Suprapubic skin (tissue), 4 donors: Measurements from ENCODE around the gene PINK1. TPM values are rescaled to one million over a fixed set of nuclear protein-coding genes. Genes with fewer than 3 reads are reported as not detected.

Experiments used
- DNase-seq, 2 donors: peaks; one replicate each; pipeline ENCODE4 v3.0.0-alpha.2; 2019; ENCODE audit warnings: low spot score in 2 of 2
- H3K27ac ChIP-seq: fragments of 200-600 bp; sonication (generic); one replicate; pipeline ENCODE4 v1.5.1; 2019
- H3K27me3 ChIP-seq: fragments of 200-600 bp; sonication (generic); one replicate; pipeline ENCODE4 v1.5.1; 2019
- H3K36me3 ChIP-seq: fragments of 200-600 bp; sonication (generic); one replicate; pipeline ENCODE4 v1.5.1; 2019
- H3K4me1 ChIP-seq: fragments of 200-600 bp; sonication (generic); one replicate; pipeline ENCODE4 v1.5.1; 2019
- H3K4me3 ChIP-seq: fragments of 200-600 bp; sonication (generic); one replicate; pipeline ENCODE4 v1.5.1; 2019; ENCODE audit warnings: mild to moderate bottlenecking
- H3K9me3 ChIP-seq: fragments of 200-600 bp; sonication (generic); one replicate; pipeline ENCODE4 v1.5.1; 2019
- EP300 ChIP-seq: sonication (generic); formaldehyde crosslinking; IDR thresholded peaks from one replicate; pipeline ENCODE4 v1.6.1; 2017; ENCODE audit warnings: antibody characterized with exemption
- POLR2A ChIP-seq, 2 donors: fragments of 450-650 bp; IDR thresholded peaks; one replicate each; pipeline ENCODE4 v1.6.1; 2017; ENCODE audit warnings: antibody characterized with exemption in 2 of 2, mild to moderate bottlenecking in 2 of 2, moderate library complexity in 2 of 2
- POLR2AphosphoS5 ChIP-seq, 3 donors: sonication (generic); formaldehyde crosslinking; IDR thresholded peaks; one replicate each; pipeline ENCODE4 v1.6.1; 2017; ENCODE audit warnings: antibody characterized with exemption in 3 of 3
- WGBS: methylation state at CpG from one replicate; pipeline ENCODE4 v1.1.5; 2018; 5-methylcytosine and 5-hydroxymethylcytosine counted together
- total RNA-seq, 4 donors: library from RNA; depleted of rRNA; stranded (reverse); fragments of >200 nt; gene quantifications; one replicate each; pipeline ENCODE4 v1.1.0, GENCODE V29; 2016
- TF ChIP-seq, protein P1 (sequence below), 2 donors: fragments of 200-600 bp in 1 of 2; fragments of 450-650 bp in 1 of 2; sonication (generic) in 1 of 2; IDR thresholded peaks; one replicate each; pipeline ENCODE4 v1.5.1; 2016 to 2019; ENCODE audit warnings: antibody characterized with exemption in 2 of 2, mild to moderate bottlenecking in 1 of 2, moderate library complexity in 1 of 2

Gene PINK1
- total RNA-seq, 4 donors from 2014 or later = 91.9 to 116 (median 98.0) TPM

- Histone ChIP-seq H3K36me3 (peaks cover 76% of the 10 kb centered on the region), H3K4me1 (peaks cover 2% of the 10 kb centered on the region), H3K9me3 (no peaks in the 10 kb centered on the region), H3K27ac (no peak overlapping the region), H3K4me3 (no peak overlapping the region), H3K27me3 (no peaks in the 10 kb centered on the region)
- TF ChIP-seq EP300 (no peak), POLR2A (IDR thresholded peaks at IDR 0.05) (no peak), POLR2AphosphoS5 (IDR thresholded peaks at IDR 0.05) (no peak)
- TF ChIP-seq, protein P1, sequence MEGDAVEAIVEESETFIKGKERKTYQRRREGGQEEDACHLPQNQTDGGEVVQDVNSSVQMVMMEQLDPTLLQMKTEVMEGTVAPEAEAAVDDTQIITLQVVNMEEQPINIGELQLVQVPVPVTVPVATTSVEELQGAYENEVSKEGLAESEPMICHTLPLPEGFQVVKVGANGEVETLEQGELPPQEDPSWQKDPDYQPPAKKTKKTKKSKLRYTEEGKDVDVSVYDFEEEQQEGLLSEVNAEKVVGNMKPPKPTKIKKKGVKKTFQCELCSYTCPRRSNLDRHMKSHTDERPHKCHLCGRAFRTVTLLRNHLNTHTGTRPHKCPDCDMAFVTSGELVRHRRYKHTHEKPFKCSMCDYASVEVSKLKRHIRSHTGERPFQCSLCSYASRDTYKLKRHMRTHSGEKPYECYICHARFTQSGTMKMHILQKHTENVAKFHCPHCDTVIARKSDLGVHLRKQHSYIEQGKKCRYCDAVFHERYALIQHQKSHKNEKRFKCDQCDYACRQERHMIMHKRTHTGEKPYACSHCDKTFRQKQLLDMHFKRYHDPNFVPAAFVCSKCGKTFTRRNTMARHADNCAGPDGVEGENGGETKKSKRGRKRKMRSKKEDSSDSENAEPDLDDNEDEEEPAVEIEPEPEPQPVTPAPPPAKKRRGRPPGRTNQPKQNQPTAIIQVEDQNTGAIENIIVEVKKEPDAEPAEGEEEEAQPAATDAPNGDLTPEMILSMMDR (IDR thresholded peaks at IDR 0.05) = peak; percentile 68 to 74
- no peak for DNase-seq
- WGBS = 31% methylated on average over 6 of the region's 6 CpGs
Observed at GRCh38 chr1:20640183-20640597, 6.9 kb downstream of the PINK1 start.

DNA sequence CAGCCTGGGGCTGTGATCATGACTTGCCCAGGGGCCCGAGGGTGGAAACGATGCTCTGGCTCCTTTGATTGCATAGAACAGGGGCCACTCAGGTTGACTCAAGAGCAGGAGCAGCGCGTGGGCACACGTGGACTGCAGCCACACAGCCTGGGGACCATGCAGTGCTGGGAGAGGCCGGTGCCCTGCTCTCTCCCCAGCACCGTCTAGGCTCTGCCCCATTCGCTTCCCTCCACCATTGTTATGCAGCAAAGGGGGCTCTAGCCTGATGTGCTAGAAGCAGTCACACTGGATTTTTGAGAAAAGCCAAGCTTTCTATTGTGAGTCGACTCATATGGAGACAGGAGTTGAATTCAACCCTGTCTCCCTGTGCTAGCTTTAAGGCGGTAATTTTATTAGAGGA, 8.7 kb downstream of the PINK1 start:
- 84% methylated on average over 10 of the region's 10 CpGs for WGBS
- DNase-seq = no peak
- Histone ChIP-seq H3K4me3 (no peak overlapping the region), H3K27me3 (no peaks in the 10 kb centered on the region), H3K36me3 (peaks cover 86% of the 10 kb centered on the region), H3K4me1 (no peaks in the 10 kb centered on the region), H3K9me3 (no peaks in the 10 kb centered on the region), H3K27ac (no peak overlapping the region)
- no peak for TF ChIP-seq POLR2AphosphoS5 (IDR thresholded peaks at IDR 0.05)
- TF ChIP-seq POLR2A (IDR thresholded peaks at IDR 0.05) = no peak
- TF ChIP-seq EP300 = no peak
- TF ChIP-seq, protein P1 (IDR thresholded peaks at IDR 0.05) = no peak

DNA sequence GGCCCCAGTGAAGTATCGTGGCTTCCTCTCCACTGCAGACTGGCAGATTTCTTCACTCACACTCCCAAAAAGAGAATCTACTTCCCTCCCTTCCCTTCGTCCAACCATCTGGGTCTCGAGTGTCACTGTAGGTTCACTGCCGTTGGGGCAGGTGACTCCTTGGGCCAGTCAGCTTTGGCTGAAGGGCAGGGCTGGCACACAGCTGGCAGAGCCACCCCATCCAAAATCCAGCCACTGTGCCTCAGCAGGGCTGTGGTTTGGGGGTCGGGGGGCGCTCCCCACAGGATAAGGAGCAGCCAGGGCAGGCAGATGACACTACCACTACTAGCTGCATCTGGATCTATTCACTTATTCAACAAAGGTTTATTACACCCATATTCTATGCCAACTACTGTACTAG, 9.8 kb downstream of the PINK1 start:
- Histone ChIP-seq H3K27me3 (no peaks in the 10 kb centered on the region), H3K4me1 (no peaks in the 10 kb centered on the region), H3K9me3 (no peaks in the 10 kb centered on the region), H3K27ac (no peak overlapping the region), H3K36me3 (peaks cover 83% of the 10 kb centered on the region), H3K4me3 (no peak overlapping the region)
- WGBS = 74% methylated on average over 6 of the region's 6 CpGs
- TF ChIP-seq EP300 (no peak), POLR2AphosphoS5 (IDR thresholded peaks at IDR 0.05) (no peak), POLR2A (IDR thresholded peaks at IDR 0.05) (no peak)
- TF ChIP-seq, protein P1 (IDR thresholded peaks at IDR 0.05) = no peak
- DNase-seq = no peak

GRCh38 chr1:20644416-20644815, 11.2 kb downstream of the PINK1 start:
- no peak for DNase-seq
- H3K36me3 ChIP-seq = peaks cover 83% of the 10 kb centered on the region
- no peaks in the 10 kb centered on the region for H3K9me3 ChIP-seq
- H3K27ac ChIP-seq = no peak overlapping the region
- 89% methylated on average over 13 of the region's 13 CpGs for WGBS
- H3K4me1 ChIP-seq = no peaks in the 10 kb centered on the region
- no peak for TF ChIP-seq POLR2A (IDR thresholded peaks at IDR 0.05)
- H3K27me3 ChIP-seq = no peaks in the 10 kb centered on the region
- no peak overlapping the region for H3K4me3 ChIP-seq

DNA sequence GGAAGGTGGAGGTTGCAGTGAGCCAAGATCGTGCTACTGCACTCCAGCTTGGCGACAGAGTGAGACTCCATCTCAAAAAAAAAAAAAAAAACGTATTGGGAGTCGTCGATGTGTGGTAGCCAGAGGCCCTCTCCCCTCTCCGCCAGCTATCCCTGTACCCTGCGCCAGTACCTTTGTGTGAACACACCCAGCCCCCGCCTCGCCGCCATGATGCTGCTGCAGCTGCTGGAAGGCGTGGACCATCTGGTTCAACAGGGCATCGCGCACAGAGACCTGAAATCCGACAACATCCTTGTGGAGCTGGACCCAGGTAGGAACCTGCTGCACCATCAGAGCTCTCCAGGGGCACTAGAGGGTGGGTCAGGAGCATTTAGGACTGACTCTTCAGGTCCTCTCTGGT, 12.2 kb downstream of the PINK1 start:
- no peak overlapping the region for H3K27ac ChIP-seq
- TF ChIP-seq, protein P1 (IDR thresholded peaks at IDR 0.05) = no peak
- TF ChIP-seq POLR2A (IDR thresholded peaks at IDR 0.05) (no peak), POLR2AphosphoS5 (IDR thresholded peaks at IDR 0.05) (no peak), EP300 (no peak)
- no peaks in the 10 kb centered on the region for H3K9me3 ChIP-seq
- WGBS = 80% methylated on average over 14 of the region's 14 CpGs
- H3K4me3 ChIP-seq = no peak overlapping the region
- no peaks in the 10 kb centered on the region for H3K4me1 ChIP-seq
- H3K27me3 ChIP-seq = no peaks in the 10 kb centered on the region
- DNase-seq = no peak
- peaks cover 83% of the 10 kb centered on the region for H3K36me3 ChIP-seq

- H3K36me3 ChIP-seq = peaks cover 87% of the 10 kb centered on the region
- H3K4me1 ChIP-seq = no peaks in the 10 kb centered on the region
- no peak overlapping the region for H3K27ac ChIP-seq
- no peak for DNase-seq
- 91% methylated on average over 3 of the region's 13 CpGs for WGBS
- TF ChIP-seq, protein P1 (IDR thresholded peaks at IDR 0.05) = no peak
- TF ChIP-seq POLR2A (IDR thresholded peaks at IDR 0.05) (no peak), POLR2AphosphoS5 (IDR thresholded peaks at IDR 0.05) (no peak), EP300 (no peak)
- no peaks in the 10 kb centered on the region for H3K27me3 ChIP-seq
- H3K9me3 ChIP-seq = no peaks in the 10 kb centered on the region
- no peak overlapping the region for H3K4me3 ChIP-seq
Observed at GRCh38 chr1:20648438-20648837, 15.2 kb downstream of the PINK1 start.
